ENCODE data around the gene ZNF366.

ZNF366 gene

GRCh38 chr5:72402381-72402890, 104.8 kb downstream of the ZNF366 start:
- DNase-seq (ENCODE audit: extremely low spot score) = no peak
- ChIA-PET CTCF (no interaction called here), POLR2A (no interaction called here)
- no peak for TF ChIP-seq L3MBTL2 (conservative IDR thresholded peaks at IDR 0.05)
- TF ChIP-seq ZNF384 (IDR thresholded peaks at IDR 0.05) = no peak
- no peak for TF ChIP-seq ARNT (IDR thresholded peaks at IDR 0.05)
- TF ChIP-seq TARDBP (IDR thresholded peaks at IDR 0.05) = no peak
- TF ChIP-seq FOXM1 (IDR thresholded peaks at IDR 0.05; ENCODE audit: borderline replicate concordance) = no peak
- TF ChIP-seq FOXA1 (IDR thresholded peaks at IDR 0.05) = no peak
- no peak for TF ChIP-seq LEF1 (IDR thresholded peaks at IDR 0.05; ENCODE audit: borderline replicate concordance)
- no peak for TF ChIP-seq FOXK2 (IDR thresholded peaks at IDR 0.05)
- TF ChIP-seq ELF4 (IDR thresholded peaks at IDR 0.05) = no peak

- DNase-seq (ENCODE audit: extremely low spot score) = no peak
- TF ChIP-seq ARNT (IDR thresholded peaks at IDR 0.05) (no peak), FOXK2 (IDR thresholded peaks at IDR 0.05) (no peak), CTBP1 (IDR thresholded peaks at IDR 0.05; ENCODE audit: borderline replicate concordance) (no peak), NFRKB (IDR thresholded peaks at IDR 0.05) (no peak), L3MBTL2 (conservative IDR thresholded peaks at IDR 0.05) (no peak), BHLHE40 (IDR thresholded peaks at IDR 0.05; ENCODE audit: borderline replicate concordance) (no peak), SUZ12 (IDR thresholded peaks at IDR 0.05) (no peak), HDGF (IDR thresholded peaks at IDR 0.05; ENCODE audit: borderline replicate concordance) (no peak), TARDBP (IDR thresholded peaks at IDR 0.05) (no peak), ELF4 (IDR thresholded peaks at IDR 0.05) (no peak), FOXA1 (IDR thresholded peaks at IDR 0.05) (no peak), SP1 (IDR thresholded peaks at IDR 0.05) (no peak), FOXM1 (IDR thresholded peaks at IDR 0.05; ENCODE audit: borderline replicate concordance) (no peak), PKNOX1 (IDR thresholded peaks at IDR 0.05) (no peak), ZNF384 (IDR thresholded peaks at IDR 0.05) (no peak), LEF1 (IDR thresholded peaks at IDR 0.05; ENCODE audit: borderline replicate concordance) (no peak)
- ChIA-PET CTCF (no interaction called here), POLR2A (interaction anchor here (1.2 kb wide), 1 partner anchor 81 kb away, joined by 3 read pairs; the partner anchor contains the start of genes MRPS27 and PTCD2)
These were observed 106.3 kb downstream of the ZNF366 start for GRCh38 chr5:72400950-72401349.

- POLR2A ChIA-PET = no interaction called here
- DNase-seq (ENCODE audit: extremely low spot score) = no peak
- TF ChIP-seq HDGF (IDR thresholded peaks at IDR 0.05; ENCODE audit: borderline replicate concordance) (no peak), CTBP1 (IDR thresholded peaks at IDR 0.05; ENCODE audit: borderline replicate concordance) (no peak), FOXM1 (IDR thresholded peaks at IDR 0.05; ENCODE audit: borderline replicate concordance) (no peak), ARNT (IDR thresholded peaks at IDR 0.05) (no peak)
- CTCF ChIA-PET = no interaction called here
These were observed 109.4 kb downstream of the ZNF366 start for GRCh38 chr5:72397836-72398235.

- no peak for TF ChIP-seq HDGF (IDR thresholded peaks at IDR 0.05; ENCODE audit: borderline replicate concordance)
- TF ChIP-seq FOXA1 (IDR thresholded peaks at IDR 0.05) = no peak
- no peak for TF ChIP-seq L3MBTL2 (conservative IDR thresholded peaks at IDR 0.05)
- no peak for TF ChIP-seq ARNT (IDR thresholded peaks at IDR 0.05)
- no peak for TF ChIP-seq FOXM1 (IDR thresholded peaks at IDR 0.05; ENCODE audit: borderline replicate concordance)
- TF ChIP-seq FOXK2 (IDR thresholded peaks at IDR 0.05) = no peak
- no peak for TF ChIP-seq SP1 (IDR thresholded peaks at IDR 0.05)
- ChIA-PET CTCF (no interaction called here), POLR2A (no interaction called here)
- DNase-seq (ENCODE audit: extremely low spot score) = peak; percentile 22
These were observed 112.5 kb downstream of the ZNF366 start for GRCh38 chr5:72394688-72395087.

GRCh38 chr5:72393052-72393451, 114.2 kb downstream of the ZNF366 start:
- POLR2A ChIA-PET = no interaction called here
- TF ChIP-seq ARNT (IDR thresholded peaks at IDR 0.05) (no peak), TARDBP (IDR thresholded peaks at IDR 0.05) (no peak), HDGF (IDR thresholded peaks at IDR 0.05; ENCODE audit: borderline replicate concordance) (no peak), BHLHE40 (IDR thresholded peaks at IDR 0.05; ENCODE audit: borderline replicate concordance) (no peak), CTBP1 (IDR thresholded peaks at IDR 0.05; ENCODE audit: borderline replicate concordance) (no peak), LEF1 (IDR thresholded peaks at IDR 0.05; ENCODE audit: borderline replicate concordance) (no peak), L3MBTL2 (conservative IDR thresholded peaks at IDR 0.05) (no peak), NFRKB (IDR thresholded peaks at IDR 0.05) (no peak), ZNF384 (IDR thresholded peaks at IDR 0.05) (no peak), FOXM1 (IDR thresholded peaks at IDR 0.05; ENCODE audit: borderline replicate concordance) (no peak), FOXK2 (IDR thresholded peaks at IDR 0.05) (no peak), ELF4 (IDR thresholded peaks at IDR 0.05) (no peak), PKNOX1 (IDR thresholded peaks at IDR 0.05) (no peak)
- CTCF ChIA-PET = no interaction called here
- DNase-seq (ENCODE audit: extremely low spot score) = no peak

All from HEK293T (cell line).